A673 (cell line): Measurements from ENCODE around the gene MSH3. TPM values are rescaled to one million over a fixed set of nuclear protein-coding genes. Genes with fewer than 3 reads are reported as not detected.

Experiments used
- BruUV-seq: library from RNA; stranded (reverse); fragments of 400-500 nt; replicated peaks from 2 replicates; lab custom pipeline; 2021; lab: Mats Ljungman, UMichigan
- CTCF ChIA-PET: fragments of 300-600 bp; sonication (Branson Sonifier 250); formaldehyde crosslinking; loops from one replicate; lab custom pipeline; 2022; ENCODE audit warnings: antibody characterized with exemption; lab: Charles Lee
- POLR2A ChIA-PET: fragments of 300-600 bp; sonication (Branson Sonifier 250); formaldehyde crosslinking; loops from one replicate; lab custom pipeline; 2022; ENCODE audit warnings: antibody characterized with exemption; ENCODE audit not compliant: low non-redundant PET; lab: Charles Lee
- DNase-seq: peaks from one replicate; pipeline ENCODE4 v3.0.0-alpha.2; 2015; ENCODE audit warnings: low spot score
- H3K27ac ChIP-seq: fragments of 200-600 bp; sonication (generic); 2 replicates; pipeline ENCODE4 v1.5.1; 2016; ENCODE audit warnings: mixed run types, low read depth, mild to moderate bottlenecking, mixed read lengths, antibody characterized with exemption, low read length; ENCODE audit not compliant: poor library complexity, severe bottlenecking
- H3K27me3 ChIP-seq: fragments of 200-600 bp; sonication (generic); replicated peaks from 2 replicates; pipeline ENCODE4 v1.6.1; 2017; ENCODE audit warnings: mixed run types, low read depth, mild to moderate bottlenecking, mixed read lengths, antibody characterized with exemption, low read length; ENCODE audit not compliant: insufficient read depth, poor library complexity
- H3K36me3 ChIP-seq: fragments of 200-600 bp; sonication (generic); 2 replicates; pipeline ENCODE4 v1.6.1; 2016; ENCODE audit warnings: mixed run types, mild to moderate bottlenecking, mixed read lengths, antibody characterized with exemption, low read length; ENCODE audit not compliant: insufficient read depth, poor library complexity, severe bottlenecking
- H3K4me1 ChIP-seq: fragments of 200-600 bp; sonication (generic); 2 replicates; pipeline ENCODE4 v1.6.1; 2017; ENCODE audit warnings: mixed run types, mild to moderate bottlenecking, mixed read lengths, antibody characterized with exemption, low read length; ENCODE audit not compliant: insufficient read depth, poor library complexity, severe bottlenecking
- H3K4me3 ChIP-seq: fragments of 200-600 bp; sonication (generic); 2 replicates; pipeline ENCODE4 v1.5.1; 2016; ENCODE audit warnings: low read depth, mixed run types, mild to moderate bottlenecking, mixed read lengths, low read length; ENCODE audit not compliant: poor library complexity, severe bottlenecking
- H3K9me3 ChIP-seq: fragments of 200-600 bp; sonication (generic); 2 replicates; pipeline ENCODE4 v1.6.1; 2016; ENCODE audit warnings: mixed run types, low read depth, mild to moderate bottlenecking, mixed read lengths, antibody characterized with exemption, low read length; ENCODE audit not compliant: poor library complexity, severe bottlenecking
- CTCF ChIP-seq: fragments of 300-800, 200-600 bp; sonication (generic); conservative IDR thresholded peaks from 2 replicates; pipeline ENCODE4 v1.5.1; 2017; ENCODE audit warnings: low read depth, mild to moderate bottlenecking, antibody characterized with exemption, low read length, moderate library complexity, mixed read lengths
- EZH2 ChIP-seq: fragments of 200-600 bp; sonication (generic); IDR thresholded peaks from 2 replicates; pipeline ENCODE4 v1.6.1; 2017; ENCODE audit warnings: borderline replicate concordance, low read depth, mild to moderate bottlenecking, mixed read lengths, antibody characterized with exemption, low read length; ENCODE audit not compliant: poor library complexity, severe bottlenecking
- intact Hi-C: fragments of 100-400 bp; cut with micrococcal nuclease; formaldehyde crosslinking; loops from one replicate; pipeline ENCODE4 v1.10.0; 2022; ENCODE audit not compliant: unreplicated experiment
- total RNA-seq: library from RNA; stranded (reverse); gene quantifications from 2 replicates; pipeline ENCODE4 v1.2.3, GENCODE V29; 2021

The MSH3 gene
- total RNA-seq, 1 experiment from 2014 or later, result 16.2 TPM

- H3K4me1 ChIP-seq, result no peaks in the 10 kb centered on the region
- H3K36me3 ChIP-seq, result no peaks in the 10 kb centered on the region
- BruUV-seq, result no TSS peak
- TF ChIP-seq CTCF, result no peak
- no peak for TF ChIP-seq EZH2
- ChIA-PET POLR2A (no interaction called here), CTCF (no interaction called here)
- H3K4me3 ChIP-seq, result no peak overlapping the region
- H3K27ac ChIP-seq, result no peak overlapping the region
- no peak for DNase-seq
- no peaks in the 10 kb centered on the region for H3K27me3 ChIP-seq
- no peaks in the 10 kb centered on the region for H3K9me3 ChIP-seq
- intact Hi-C loops, result no loop called here
These were observed 99.3 kb downstream of the MSH3 start for GRCh38 chr5:80753712-80754111.

- DNase-seq, result no peak
- POLR2A ChIA-PET, result no interaction called here
- intact Hi-C loops, result no loop called here
These were observed 100.4 kb downstream of the MSH3 start for GRCh38 chr5:80754900-80755299.

GRCh38 chr5:80755626-80756025 is 101.2 kb downstream of the MSH3 start:
- intact Hi-C loops, result no loop called here
- Histone ChIP-seq H3K9me3 (no peaks in the 10 kb centered on the region), H3K4me3 (no peak overlapping the region), H3K27me3 (no peaks in the 10 kb centered on the region), H3K4me1 (no peaks in the 10 kb centered on the region), H3K36me3 (no peaks in the 10 kb centered on the region), H3K27ac (no peak overlapping the region)
- no peak for TF ChIP-seq EZH2
- TF ChIP-seq CTCF, result no peak
- DNase-seq, result no peak
- POLR2A ChIA-PET, result no interaction called here
- no TSS peak for BruUV-seq
- CTCF ChIA-PET, result no interaction called here

More at GRCh38 chr5:80754900-80755299, 100.4 kb downstream of the MSH3 start:
- Histone ChIP-seq H3K27me3 (no peaks in the 10 kb centered on the region), H3K27ac (no peak overlapping the region), H3K9me3 (no peaks in the 10 kb centered on the region), H3K4me1 (no peaks in the 10 kb centered on the region), H3K36me3 (no peaks in the 10 kb centered on the region), H3K4me3 (no peak overlapping the region)
- BruUV-seq, result no TSS peak
- TF ChIP-seq EZH2 (no peak), CTCF (no peak)
- CTCF ChIA-PET, result no interaction called here
